Embryonic facial prominence (tissue), 1 donor: ENCODE results near the gene CNKSR2.

Experiments
- DNase-seq: peaks from one replicate; pipeline ENCODE4 v3.0.0-alpha.2; 2016; ENCODE audit errors: extremely low spot score

Gene CNKSR2

GRCh38 chrX:21374163-21374993, at the start of gene CNKSR2:
CNKSR2 (plus strand) TSS chrX:21374418; CDS start chrX:21374898, 480 bp downstream.
- no peak for DNase-seq

GRCh38 chrX:21354725-21355124, 19.5 kb upstream of the CNKSR2 start:
- DNase-seq, result no peak

- no peak for DNase-seq
Observed at GRCh38 chrX:21355831-21356230, 18.4 kb upstream of the CNKSR2 start.

- no peak for DNase-seq
Observed at GRCh38 chrX:21369613-21370012, 4.6 kb upstream of the CNKSR2 start.

GRCh38 chrX:21373001-21373400, 1.2 kb upstream of the CNKSR2 start:
- no peak for DNase-seq

GRCh38 chrX:21373637-21374162, 518 bp upstream of the CNKSR2 start:
- DNase-seq, result no peak

GRCh38 chrX:21374994-21375707, 933 bp downstream of the CNKSR2 start:
- no peak for DNase-seq

GRCh38 chrX:21375708-21376009, 1.4 kb downstream of the CNKSR2 start:
- DNase-seq, result no peak

- DNase-seq, result no peak
Observed at GRCh38 chrX:21376636-21377035, 2.4 kb downstream of the CNKSR2 start.

GRCh38 chrX:21379991-21380390, 5.8 kb downstream of the CNKSR2 start:
- no peak for DNase-seq

- no peak for DNase-seq
Observed at GRCh38 chrX:21382715-21383114, 8.5 kb downstream of the CNKSR2 start.

- DNase-seq, result no peak
Observed at GRCh38 chrX:21383546-21383945, 9.3 kb downstream of the CNKSR2 start.

- no peak for DNase-seq
Observed at GRCh38 chrX:21384178-21384577, 10.0 kb downstream of the CNKSR2 start.

GRCh38 chrX:21394792-21395191, 20.6 kb downstream of the CNKSR2 start:
- no peak for DNase-seq

- DNase-seq, result no peak
Observed at GRCh38 chrX:21398426-21398825, 24.2 kb downstream of the CNKSR2 start.

GRCh38 chrX:21400408-21401121, 26.3 kb downstream of the CNKSR2 start:
- DNase-seq, result no peak

- DNase-seq, result no peak
Observed at GRCh38 chrX:21408307-21408706, 34.1 kb downstream of the CNKSR2 start.

GRCh38 chrX:21408788-21409187, 34.6 kb downstream of the CNKSR2 start:
- no peak for DNase-seq

- DNase-seq, result no peak
Observed at GRCh38 chrX:21412029-21412428, 37.8 kb downstream of the CNKSR2 start.

- no peak for DNase-seq
Observed at GRCh38 chrX:21412883-21413282, 38.7 kb downstream of the CNKSR2 start.

- no peak for DNase-seq
Observed at GRCh38 chrX:21427086-21427485, 52.9 kb downstream of the CNKSR2 start.

GRCh38 chrX:21437036-21437435, 62.8 kb downstream of the CNKSR2 start:
- no peak for DNase-seq
